T-helper 2 cell (primary cell): ENCODE results near the gene GNRH2.
A peak's percentile ranks its signal among the peaks of the same experiment; 100 is the strongest.
"Not testable (repeated sequence)": the region's sequence is repeated elsewhere in the genome, so short reads cannot be mapped to it uniquely, and the experiment has no call there.

ENCODE experiments used
- DNase-seq, 5 experiments: peaks; one replicate each; pipeline versions ENCODE4 v3.0.0 to v3.0.0-alpha.2; 2012 to 2022

Gene GNRH2

GRCh38 chr20:3074812-3075211, 31.4 kb downstream of the GNRH2 start:
- DNase-seq, result no peak

GRCh38 chr20:3075315-3075714, 31.9 kb downstream of the GNRH2 start:
- not testable (repeated sequence) for DNase-seq

GRCh38 chr20:3077618-3078134, 34.3 kb downstream of the GNRH2 start:
- DNase-seq, result peak in 1 of 5 experiments; percentile 69

- no peak for DNase-seq
Observed at GRCh38 chr20:3080939-3081388, 37.5 kb downstream of the GNRH2 start.

- no peak for DNase-seq
Observed at GRCh38 chr20:3081641-3082040, 38.2 kb downstream of the GNRH2 start.

GRCh38 chr20:3082306-3082951, 39.0 kb downstream of the GNRH2 start:
- no peak for DNase-seq

- DNase-seq, result no peak
Observed at GRCh38 chr20:3082955-3083952, 39.8 kb downstream of the GNRH2 start.

- no peak for DNase-seq
Observed at GRCh38 chr20:3084283-3084985, 41.0 kb downstream of the GNRH2 start, which contains the start of gene AVP. Gene AVP, minus strand, starts transcription at chr20:3084724. Its CDS starts 50 bp downstream, at chr20:3084674.

- no peak for DNase-seq
Observed at GRCh38 chr20:3084986-3085360, 41.6 kb downstream of the GNRH2 start.

GRCh38 chr20:3085571-3086072, 42.2 kb downstream of the GNRH2 start:
- no peak for DNase-seq

- DNase-seq, result no peak
Observed at GRCh38 chr20:3088031-3088430, 44.6 kb downstream of the GNRH2 start.

- no peak for DNase-seq
Observed at GRCh38 chr20:3090565-3090964, 47.1 kb downstream of the GNRH2 start.

- DNase-seq, result peak in 2 of 5 experiments; percentile 25 to 36
Observed at GRCh38 chr20:3092611-3093379, 49.4 kb downstream of the GNRH2 start.

GRCh38 chr20:3093861-3094361, 50.5 kb downstream of the GNRH2 start:
- DNase-seq, result peak in 1 of 5 experiments; percentile 44

- DNase-seq, result no peak
Observed at GRCh38 chr20:3094848-3095629, 51.6 kb downstream of the GNRH2 start.
